HepG2 (cell line): ENCODE results near the gene CMC1.

Source experiments
- HCFC1 ChIP-seq: fragments of 150-350 bp; IDR thresholded peaks from 2 replicates; pipeline ENCODE4 v1.6.1; 2014; ENCODE audit warnings: low read depth, low read length
- NFYB ChIP-seq: sonication (generic); formaldehyde crosslinking; IDR thresholded peaks from 2 replicates; pipeline ENCODE4 v1.4.0; 2020; ENCODE audit warnings: missing genetic modification reagents
- SUZ12 ChIP-seq: fragments of 150-350 bp; IDR thresholded peaks from 2 replicates; pipeline ENCODE4 v1.6.1; 2014; ENCODE audit warnings: low read depth, low read length
- ZNF746 ChIP-seq: sonication (generic); formaldehyde crosslinking; IDR thresholded peaks from 2 replicates; pipeline ENCODE4 v1.8.0; 2022; ENCODE audit warnings: mild to moderate bottlenecking, missing genetic modification reagents
- TF ChIP-seq, protein P1 (sequence below): sonication (generic); formaldehyde crosslinking; IDR thresholded peaks from 2 replicates; pipeline ENCODE4 v1.4.0; 2020; ENCODE audit warnings: missing genetic modification reagents
- TF ChIP-seq, protein P2 (sequence below): sonication (generic); formaldehyde crosslinking; IDR thresholded peaks from 2 replicates; pipeline ENCODE4 v1.8.0; 2022; ENCODE audit warnings: missing genetic modification reagents, low read depth, mild to moderate bottlenecking, borderline replicate concordance
- TF ChIP-seq, protein P3 (sequence below): sonication (generic); formaldehyde crosslinking; IDR thresholded peaks from 2 replicates; pipeline ENCODE4 v1.4.0; 2020; ENCODE audit warnings: missing genetic modification reagents

DNA sequence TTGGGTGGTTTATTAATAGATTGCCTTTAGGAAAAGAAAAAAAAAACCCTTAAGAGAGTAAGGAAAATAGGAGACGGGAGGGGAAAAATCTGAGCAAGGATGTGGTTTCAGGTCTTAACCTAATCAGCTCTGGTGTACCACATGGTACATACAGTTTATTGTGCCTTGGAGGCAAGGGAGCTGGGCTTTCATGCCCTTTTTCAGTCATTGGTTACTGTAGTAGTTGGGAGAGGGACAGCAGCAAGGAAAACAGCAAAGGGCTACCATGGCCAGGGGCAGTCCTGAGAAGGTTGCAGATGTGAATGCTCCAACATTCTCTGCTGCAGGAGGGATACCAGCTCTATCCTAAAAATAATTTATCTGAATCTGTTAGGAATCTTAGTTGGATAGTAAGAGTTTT is 5.9 kb downstream of the CMC1 start:
- TF ChIP-seq, protein P1, sequence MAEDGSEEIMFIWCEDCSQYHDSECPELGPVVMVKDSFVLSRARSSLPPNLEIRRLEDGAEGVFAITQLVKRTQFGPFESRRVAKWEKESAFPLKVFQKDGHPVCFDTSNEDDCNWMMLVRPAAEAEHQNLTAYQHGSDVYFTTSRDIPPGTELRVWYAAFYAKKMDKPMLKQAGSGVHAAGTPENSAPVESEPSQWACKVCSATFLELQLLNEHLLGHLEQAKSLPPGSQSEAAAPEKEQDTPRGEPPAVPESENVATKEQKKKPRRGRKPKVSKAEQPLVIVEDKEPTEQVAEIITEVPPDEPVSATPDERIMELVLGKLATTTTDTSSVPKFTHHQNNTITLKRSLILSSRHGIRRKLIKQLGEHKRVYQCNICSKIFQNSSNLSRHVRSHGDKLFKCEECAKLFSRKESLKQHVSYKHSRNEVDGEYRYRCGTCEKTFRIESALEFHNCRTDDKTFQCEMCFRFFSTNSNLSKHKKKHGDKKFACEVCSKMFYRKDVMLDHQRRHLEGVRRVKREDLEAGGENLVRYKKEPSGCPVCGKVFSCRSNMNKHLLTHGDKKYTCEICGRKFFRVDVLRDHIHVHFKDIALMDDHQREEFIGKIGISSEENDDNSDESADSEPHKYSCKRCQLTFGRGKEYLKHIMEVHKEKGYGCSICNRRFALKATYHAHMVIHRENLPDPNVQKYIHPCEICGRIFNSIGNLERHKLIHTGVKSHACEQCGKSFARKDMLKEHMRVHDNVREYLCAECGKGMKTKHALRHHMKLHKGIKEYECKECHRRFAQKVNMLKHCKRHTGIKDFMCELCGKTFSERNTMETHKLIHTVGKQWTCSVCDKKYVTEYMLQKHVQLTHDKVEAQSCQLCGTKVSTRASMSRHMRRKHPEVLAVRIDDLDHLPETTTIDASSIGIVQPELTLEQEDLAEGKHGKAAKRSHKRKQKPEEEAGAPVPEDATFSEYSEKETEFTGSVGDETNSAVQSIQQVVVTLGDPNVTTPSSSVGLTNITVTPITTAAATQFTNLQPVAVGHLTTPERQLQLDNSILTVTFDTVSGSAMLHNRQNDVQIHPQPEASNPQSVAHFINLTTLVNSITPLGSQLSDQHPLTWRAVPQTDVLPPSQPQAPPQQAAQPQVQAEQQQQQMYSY (CRISPR knock-in tag), result no peak
- TF ChIP-seq, protein P2, sequence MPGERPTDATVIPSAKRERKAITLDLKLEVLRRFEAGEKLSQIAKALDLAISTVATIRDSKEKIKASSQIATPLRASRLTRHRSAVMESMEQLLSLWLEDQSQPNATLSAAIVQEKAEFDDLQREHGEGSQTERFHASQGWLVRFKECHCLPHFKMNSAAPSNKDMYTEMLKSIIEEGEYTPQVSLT (CRISPR knock-in tag), result no peak
- TF ChIP-seq, protein P3, sequence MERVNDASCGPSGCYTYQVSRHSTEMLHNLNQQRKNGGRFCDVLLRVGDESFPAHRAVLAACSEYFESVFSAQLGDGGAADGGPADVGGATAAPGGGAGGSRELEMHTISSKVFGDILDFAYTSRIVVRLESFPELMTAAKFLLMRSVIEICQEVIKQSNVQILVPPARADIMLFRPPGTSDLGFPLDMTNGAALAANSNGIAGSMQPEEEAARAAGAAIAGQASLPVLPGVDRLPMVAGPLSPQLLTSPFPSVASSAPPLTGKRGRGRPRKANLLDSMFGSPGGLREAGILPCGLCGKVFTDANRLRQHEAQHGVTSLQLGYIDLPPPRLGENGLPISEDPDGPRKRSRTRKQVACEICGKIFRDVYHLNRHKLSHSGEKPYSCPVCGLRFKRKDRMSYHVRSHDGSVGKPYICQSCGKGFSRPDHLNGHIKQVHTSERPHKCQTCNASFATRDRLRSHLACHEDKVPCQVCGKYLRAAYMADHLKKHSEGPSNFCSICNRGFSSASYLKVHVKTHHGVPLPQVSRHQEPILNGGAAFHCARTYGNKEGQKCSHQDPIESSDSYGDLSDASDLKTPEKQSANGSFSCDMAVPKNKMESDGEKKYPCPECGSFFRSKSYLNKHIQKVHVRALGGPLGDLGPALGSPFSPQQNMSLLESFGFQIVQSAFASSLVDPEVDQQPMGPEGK, result no peak
- TF ChIP-seq SUZ12 (no peak), HCFC1 (no peak), ZNF746 (CRISPR knock-in tag) (no peak), NFYB (CRISPR knock-in tag) (no peak)
